Spleen (tissue), 7 donors: ENCODE measurements around the gene ITSN1.

ENCODE experiments used
- POLR2A ChIP-seq, 3 donors: fragments of 450-650 bp; IDR thresholded peaks; one replicate each; pipeline ENCODE4 v1.5.1; 2017; ENCODE audit warnings: antibody characterized with exemption in 3 of 3, mild to moderate bottlenecking in 1 of 3
- POLR2AphosphoS5 ChIP-seq, 3 donors: sonication (generic); formaldehyde crosslinking; IDR thresholded peaks; one replicate each; pipeline ENCODE4 v1.5.1; 2017; ENCODE audit warnings: antibody characterized with exemption in 3 of 3
- TF ChIP-seq, protein P1 (sequence below), 11 experiments: fragments of 200-600 bp in 7 of 11; fragments of 450-650 bp in 4 of 11; sonication (generic) in 4 of 11; IDR thresholded peaks in 8 of 11; conservative IDR thresholded peaks in 3 of 11; 1 replicate in 7 of 11; 2 replicates in 4 of 11; pipeline versions ENCODE4 v1.4.0 to v1.8.0; 2016 to 2021; ENCODE audit warnings: antibody characterized with exemption in 11 of 11, inconsistent platforms in 4 of 11, mild to moderate bottlenecking in 1 of 11
- donor health status: DM: no; HTN: no; CAD: no; lungs with moderate emphysema.
- donor health status: DM: no; HTN: no; CAD: no.
- donor health status: DM: no; HTN: no; CAD: no.

DNA sequence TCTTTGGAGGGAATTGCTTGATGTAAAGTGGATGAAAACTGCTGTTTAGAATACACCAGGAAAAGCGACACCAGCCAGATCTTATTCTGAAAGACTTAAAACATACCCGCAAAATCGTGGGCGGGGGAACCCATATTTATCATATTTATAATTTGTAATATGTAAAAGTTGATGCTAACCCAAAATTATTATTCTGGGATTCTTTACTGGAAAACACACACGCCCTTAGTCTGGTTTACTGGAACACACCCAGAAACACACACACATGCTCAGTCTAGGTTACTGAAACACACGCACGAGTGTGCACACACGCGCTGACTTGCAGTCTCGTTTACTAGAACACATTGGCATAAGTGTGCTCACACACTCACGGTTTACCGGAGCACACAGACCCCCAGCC lies 240.8 kb downstream of the ITSN1 start:
- TF ChIP-seq, protein P1, sequence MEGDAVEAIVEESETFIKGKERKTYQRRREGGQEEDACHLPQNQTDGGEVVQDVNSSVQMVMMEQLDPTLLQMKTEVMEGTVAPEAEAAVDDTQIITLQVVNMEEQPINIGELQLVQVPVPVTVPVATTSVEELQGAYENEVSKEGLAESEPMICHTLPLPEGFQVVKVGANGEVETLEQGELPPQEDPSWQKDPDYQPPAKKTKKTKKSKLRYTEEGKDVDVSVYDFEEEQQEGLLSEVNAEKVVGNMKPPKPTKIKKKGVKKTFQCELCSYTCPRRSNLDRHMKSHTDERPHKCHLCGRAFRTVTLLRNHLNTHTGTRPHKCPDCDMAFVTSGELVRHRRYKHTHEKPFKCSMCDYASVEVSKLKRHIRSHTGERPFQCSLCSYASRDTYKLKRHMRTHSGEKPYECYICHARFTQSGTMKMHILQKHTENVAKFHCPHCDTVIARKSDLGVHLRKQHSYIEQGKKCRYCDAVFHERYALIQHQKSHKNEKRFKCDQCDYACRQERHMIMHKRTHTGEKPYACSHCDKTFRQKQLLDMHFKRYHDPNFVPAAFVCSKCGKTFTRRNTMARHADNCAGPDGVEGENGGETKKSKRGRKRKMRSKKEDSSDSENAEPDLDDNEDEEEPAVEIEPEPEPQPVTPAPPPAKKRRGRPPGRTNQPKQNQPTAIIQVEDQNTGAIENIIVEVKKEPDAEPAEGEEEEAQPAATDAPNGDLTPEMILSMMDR (IDR thresholded peaks at IDR 0.05 in 8 of 11, conservative IDR thresholded peaks at IDR 0.05 in 3 of 11): no peak
- TF ChIP-seq POLR2A (IDR thresholded peaks at IDR 0.05) (no peak), POLR2AphosphoS5 (IDR thresholded peaks at IDR 0.05) (no peak)
